Measurements from ENCODE around the gene UBE3B. TPM values are rescaled to one million over a fixed set of nuclear protein-coding genes. Genes with fewer than 3 reads are reported as not detected.

UBE3B gene
- total RNA-seq, 1 experiment from 2014 or later = 48.6 TPM

GRCh38 chr12:109527489-109528123, 50.2 kb downstream of the UBE3B start:
- Mint-ChIP-seq H3K4me3 (ENCODE audit: low read depth, unreplicated experiment) (no peak overlapping the region), H3K27ac (ENCODE audit: unreplicated experiment) (no peak overlapping the region), H3K36me3 (ENCODE audit: insufficient read depth, unreplicated experiment) (peaks cover 24% of the 10 kb centered on the region), H3K9me3 (ENCODE audit: low read depth, unreplicated experiment) (no peaks in the 10 kb centered on the region), H3K27me3 (ENCODE audit: unreplicated experiment) (no peaks in the 10 kb centered on the region), H3K4me1 (ENCODE audit: low read depth, unreplicated experiment) (no peaks in the 10 kb centered on the region)
- intact Hi-C loops (cut with micrococcal nuclease; ENCODE audit: unreplicated experiment) = no loop called here
- CTCF ChIA-PET = no interaction called here
- TF ChIP-seq, protein P1, sequence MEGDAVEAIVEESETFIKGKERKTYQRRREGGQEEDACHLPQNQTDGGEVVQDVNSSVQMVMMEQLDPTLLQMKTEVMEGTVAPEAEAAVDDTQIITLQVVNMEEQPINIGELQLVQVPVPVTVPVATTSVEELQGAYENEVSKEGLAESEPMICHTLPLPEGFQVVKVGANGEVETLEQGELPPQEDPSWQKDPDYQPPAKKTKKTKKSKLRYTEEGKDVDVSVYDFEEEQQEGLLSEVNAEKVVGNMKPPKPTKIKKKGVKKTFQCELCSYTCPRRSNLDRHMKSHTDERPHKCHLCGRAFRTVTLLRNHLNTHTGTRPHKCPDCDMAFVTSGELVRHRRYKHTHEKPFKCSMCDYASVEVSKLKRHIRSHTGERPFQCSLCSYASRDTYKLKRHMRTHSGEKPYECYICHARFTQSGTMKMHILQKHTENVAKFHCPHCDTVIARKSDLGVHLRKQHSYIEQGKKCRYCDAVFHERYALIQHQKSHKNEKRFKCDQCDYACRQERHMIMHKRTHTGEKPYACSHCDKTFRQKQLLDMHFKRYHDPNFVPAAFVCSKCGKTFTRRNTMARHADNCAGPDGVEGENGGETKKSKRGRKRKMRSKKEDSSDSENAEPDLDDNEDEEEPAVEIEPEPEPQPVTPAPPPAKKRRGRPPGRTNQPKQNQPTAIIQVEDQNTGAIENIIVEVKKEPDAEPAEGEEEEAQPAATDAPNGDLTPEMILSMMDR (IDR thresholded peaks at IDR 0.05; ENCODE audit: unreplicated experiment) = no peak
- BruUV-seq (replicated peaks) = no TSS peak
- DNase-seq = no peak

DNA sequence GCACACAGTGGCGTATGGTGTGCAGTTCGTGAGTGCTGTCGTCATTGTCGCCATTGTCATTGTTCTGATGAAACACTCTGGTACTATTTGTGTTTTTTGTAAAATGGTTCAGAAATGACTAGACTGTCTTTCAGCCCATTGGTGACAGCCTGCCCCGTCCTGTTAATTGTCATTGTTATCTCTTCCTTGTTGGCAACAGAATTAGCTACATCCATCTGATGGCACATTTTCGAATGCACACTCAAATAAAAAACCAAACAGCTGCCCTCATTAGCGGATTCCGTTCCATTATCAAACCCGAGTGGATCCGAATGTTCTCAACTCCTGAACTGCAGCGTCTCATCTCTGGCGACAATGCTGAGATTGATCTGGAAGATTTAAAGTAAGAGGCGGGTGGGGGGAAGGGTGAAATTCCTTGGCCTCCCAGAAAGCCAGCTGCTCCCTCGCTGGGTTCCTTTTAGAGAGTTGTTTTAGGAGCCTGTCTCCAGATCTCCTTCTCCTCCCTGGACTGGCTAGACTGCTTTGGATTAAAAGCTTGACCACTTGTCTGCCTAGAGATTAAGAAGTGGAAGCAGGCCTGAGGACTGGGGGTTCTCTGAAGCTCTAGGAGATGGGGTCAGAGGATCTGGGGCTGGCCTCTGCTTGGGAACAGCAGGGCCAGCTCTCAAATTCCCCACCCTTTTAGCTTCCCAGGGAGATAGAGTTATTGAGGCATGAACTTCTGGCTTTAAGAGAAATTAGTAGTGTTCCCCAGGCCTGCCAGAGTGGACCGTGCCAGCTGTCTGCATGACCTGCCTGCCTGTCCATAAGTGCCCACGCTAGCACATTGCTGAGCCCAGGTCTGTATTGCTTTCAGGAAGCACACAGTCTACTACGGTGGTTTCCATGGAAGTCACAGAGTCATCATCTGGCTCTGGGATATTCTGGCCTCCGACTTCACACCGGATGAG, 52.5 kb downstream of the UBE3B start:
- Mint-ChIP-seq H3K9me3 (ENCODE audit: low read depth, unreplicated experiment) (no peaks in the 10 kb centered on the region), H3K4me3 (ENCODE audit: low read depth, unreplicated experiment) (no peak overlapping the region)
- intact Hi-C loops (cut with micrococcal nuclease; ENCODE audit: unreplicated experiment) = no loop called here

DNA sequence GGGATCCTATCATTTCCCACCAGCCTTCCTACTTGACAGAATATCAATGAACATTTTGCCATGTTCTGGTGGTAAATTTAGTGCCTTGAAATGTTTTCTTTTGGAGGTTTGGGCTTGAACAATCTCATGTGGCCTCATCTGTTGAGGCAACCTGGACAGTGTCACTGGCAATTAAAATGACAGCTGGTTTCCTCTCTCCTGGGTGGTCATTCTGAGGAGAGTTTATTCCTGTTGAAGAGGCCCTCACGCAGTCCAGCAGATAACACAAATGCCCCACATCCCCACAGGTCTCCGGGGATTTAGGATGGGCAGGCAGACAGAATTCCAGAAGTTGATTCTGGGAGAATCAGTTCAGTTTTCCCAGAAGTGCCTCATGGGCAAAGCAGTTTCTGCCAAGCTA, 54.0 kb downstream of the UBE3B start:
- intact Hi-C loops (cut with micrococcal nuclease; ENCODE audit: unreplicated experiment) = no loop called here
- H3K9me3 Mint-ChIP-seq (ENCODE audit: low read depth, unreplicated experiment) = no peaks in the 10 kb centered on the region
- no TSS peak for BruUV-seq (replicated peaks)
- no peak overlapping the region for H3K27ac Mint-ChIP-seq (ENCODE audit: unreplicated experiment)
- H3K4me3 Mint-ChIP-seq (ENCODE audit: low read depth, unreplicated experiment) = no peak overlapping the region
- DNase-seq = no peak
- H3K36me3 Mint-ChIP-seq (ENCODE audit: insufficient read depth, unreplicated experiment) = peaks cover 13% of the 10 kb centered on the region
- TF ChIP-seq, protein P1 (IDR thresholded peaks at IDR 0.05; ENCODE audit: unreplicated experiment) = no peak
- H3K27me3 Mint-ChIP-seq (ENCODE audit: unreplicated experiment) = no peaks in the 10 kb centered on the region
- CTCF ChIA-PET = no interaction called here
- H3K4me1 Mint-ChIP-seq (ENCODE audit: low read depth, unreplicated experiment) = no peaks in the 10 kb centered on the region

More for the DNA sequence above, 52.5 kb downstream of the UBE3B start:
- no peak overlapping the region for H3K27ac Mint-ChIP-seq (ENCODE audit: unreplicated experiment)
- no peaks in the 10 kb centered on the region for H3K27me3 Mint-ChIP-seq (ENCODE audit: unreplicated experiment)
- BruUV-seq (replicated peaks) = no TSS peak
- H3K36me3 Mint-ChIP-seq (ENCODE audit: insufficient read depth, unreplicated experiment) = peaks cover 16% of the 10 kb centered on the region
- DNase-seq = no peak
- CTCF ChIA-PET = interaction anchor here (1.3 kb wide), 1 partner anchor 20 kb away, joined by 3 read pairs; no protein-coding TSS in a partner anchor
- H3K4me1 Mint-ChIP-seq (ENCODE audit: low read depth, unreplicated experiment) = no peaks in the 10 kb centered on the region
- TF ChIP-seq, protein P1 (IDR thresholded peaks at IDR 0.05; ENCODE audit: unreplicated experiment) = no peak

- no peaks in the 10 kb centered on the region for H3K9me3 Mint-ChIP-seq (ENCODE audit: low read depth, unreplicated experiment)
- H3K27me3 Mint-ChIP-seq (ENCODE audit: unreplicated experiment) = no peaks in the 10 kb centered on the region
- H3K4me1 Mint-ChIP-seq (ENCODE audit: low read depth, unreplicated experiment) = no peaks in the 10 kb centered on the region
- H3K4me3 Mint-ChIP-seq (ENCODE audit: low read depth, unreplicated experiment) = no peak overlapping the region
- no peak for DNase-seq
- intact Hi-C loops (cut with micrococcal nuclease; ENCODE audit: unreplicated experiment) = no loop called here
- peaks cover 13% of the 10 kb centered on the region for H3K36me3 Mint-ChIP-seq (ENCODE audit: insufficient read depth, unreplicated experiment)
- H3K27ac Mint-ChIP-seq (ENCODE audit: unreplicated experiment) = no peak overlapping the region
- no TSS peak for BruUV-seq (replicated peaks)
- CTCF ChIA-PET = no interaction called here
- TF ChIP-seq, protein P1 (IDR thresholded peaks at IDR 0.05; ENCODE audit: unreplicated experiment) = no peak
These were observed 55.5 kb downstream of the UBE3B start for GRCh38 chr12:109532721-109533486.

Measured in Calu3 (cell line).